HG02884 (cell line): ENCODE measurements around the gene EGFL7.
A peak's percentile ranks its signal among the peaks of the same experiment; 100 is the strongest.

Experiments
- ATAC-seq: cut with Tn5 transposase; IDR thresholded peaks from one replicate; pipeline ENCODE4 v1.9.1; 2021; ENCODE audit warnings: mild to moderate bottlenecking, moderate library complexity; ENCODE audit not compliant: unreplicated experiment

Gene EGFL7

GRCh38 chr9:136684799-136685198, 22.1 kb downstream of the EGFL7 start:
- ATAC-seq = no peak

- no peak for ATAC-seq
Measured at GRCh38 chr9:136685216-136685615, 22.5 kb downstream of the EGFL7 start.

GRCh38 chr9:136685790-136686533, 23.2 kb downstream of the EGFL7 start:
- ATAC-seq = no peak

- ATAC-seq = no peak
Measured at GRCh38 chr9:136686534-136686793, 23.7 kb downstream of the EGFL7 start.

GRCh38 chr9:136686794-136687711, 24.3 kb downstream of the EGFL7 start, which contains the start of gene AGPAT2:
Gene AGPAT2 (minus strand): TSS chr9:136687457. CDS start chr9:136687357, 100 bp downstream.
- peak; percentile 48 for ATAC-seq

- no peak for ATAC-seq
Measured at GRCh38 chr9:136687721-136688223, 25.1 kb downstream of the EGFL7 start.

GRCh38 chr9:136688274-136689107, 25.8 kb downstream of the EGFL7 start:
- no peak for ATAC-seq

- no peak for ATAC-seq
Measured at GRCh38 chr9:136689108-136689460, 26.4 kb downstream of the EGFL7 start.

- ATAC-seq = no peak
Measured at GRCh38 chr9:136690104-136690805, 27.5 kb downstream of the EGFL7 start.

- no peak for ATAC-seq
Measured at GRCh38 chr9:136690806-136691261, 28.1 kb downstream of the EGFL7 start.

- no peak for ATAC-seq
Measured at GRCh38 chr9:136691316-136692184, 28.8 kb downstream of the EGFL7 start.

- no peak for ATAC-seq
Measured at GRCh38 chr9:136692185-136693134, 29.7 kb downstream of the EGFL7 start.

GRCh38 chr9:136693135-136693489, 30.4 kb downstream of the EGFL7 start:
- no peak for ATAC-seq

GRCh38 chr9:136693490-136694162, 30.9 kb downstream of the EGFL7 start:
- no peak for ATAC-seq

- ATAC-seq = no peak
Measured at GRCh38 chr9:136694163-136694871, 31.6 kb downstream of the EGFL7 start.

- no peak for ATAC-seq
Measured at GRCh38 chr9:136694872-136695247, 32.1 kb downstream of the EGFL7 start.

GRCh38 chr9:136695435-136695895, 32.7 kb downstream of the EGFL7 start:
- no peak for ATAC-seq
